GM23248 (cell line): ENCODE data around the gene LATS2. TPM values are rescaled to one million over a fixed set of nuclear protein-coding genes. Genes with fewer than 3 reads are reported as not detected.

Experiments
- DNase-seq: peaks from one replicate; pipeline ENCODE4 v3.0.0-alpha.2; 2015
- H2AFZ ChIP-seq: fragments of 200-600 bp; sonication (generic); 2 replicates; pipeline ENCODE4 v1.6.1; 2016; ENCODE audit warnings: antibody characterized with exemption
- H3F3A ChIP-seq: fragments of 200-600 bp; sonication (generic); 2 replicates; pipeline ENCODE4 v1.6.1; 2016; ENCODE audit warnings: mild to moderate bottlenecking, antibody characterized with exemption, mixed run types; ENCODE audit not compliant: insufficient read depth
- H3K27ac ChIP-seq: fragments of 200-600 bp; sonication (generic); 2 replicates; pipeline ENCODE4 v1.5.1; 2016; ENCODE audit warnings: mild to moderate bottlenecking
- H3K27me3 ChIP-seq: fragments of 200-600 bp; sonication (generic); replicated peaks from 2 replicates; pipeline ENCODE4 v1.6.1; 2016; ENCODE audit warnings: mild to moderate bottlenecking; ENCODE audit not compliant: insufficient read depth
- H3K36me3 ChIP-seq: fragments of 200-600 bp; sonication (generic); 2 replicates; pipeline ENCODE4 v1.6.1; 2016; ENCODE audit warnings: low read depth, mild to moderate bottlenecking
- H3K4me1 ChIP-seq: fragments of 200-600 bp; sonication (generic); 2 replicates; pipeline ENCODE4 v1.6.1; 2016; ENCODE audit warnings: mild to moderate bottlenecking; ENCODE audit not compliant: insufficient read depth
- H3K4me2 ChIP-seq: fragments of 200-600 bp; sonication (generic); one replicate; pipeline ENCODE4 v1.6.1; 2016; ENCODE audit warnings: mild to moderate bottlenecking; ENCODE audit not compliant: unreplicated experiment
- H3K4me3 ChIP-seq: fragments of 200-600 bp; sonication (generic); 2 replicates; pipeline ENCODE4 v1.5.1; 2016; ENCODE audit warnings: mild to moderate bottlenecking
- H3K79me2 ChIP-seq: fragments of 200-600 bp; sonication (generic); 2 replicates; pipeline ENCODE4 v1.6.1; 2016; ENCODE audit warnings: mild to moderate bottlenecking; ENCODE audit not compliant: insufficient read depth
- H3K9ac ChIP-seq: fragments of 200-600 bp; sonication (generic); 2 replicates; pipeline ENCODE4 v1.6.1; 2016; ENCODE audit warnings: mild to moderate bottlenecking
- H3K9me2 ChIP-seq: fragments of 200-600 bp; sonication (generic); 2 replicates; pipeline ENCODE4 v1.6.1; 2016; ENCODE audit warnings: mixed run types, mild to moderate bottlenecking, moderate library complexity; ENCODE audit not compliant: insufficient read depth
- H3K9me3 ChIP-seq: fragments of 200-600 bp; sonication (generic); one replicate; pipeline ENCODE4 v1.6.1; 2017; ENCODE audit warnings: low read depth
- H4K20me1 ChIP-seq: fragments of 200-600 bp; sonication (generic); 2 replicates; pipeline ENCODE4 v1.6.0; 2016; ENCODE audit not compliant: insufficient read depth
- EZH2 ChIP-seq: fragments of 200-600 bp; sonication (generic); IDR thresholded peaks from 2 replicates; pipeline ENCODE4 v1.6.1; 2018; ENCODE audit warnings: antibody characterized with exemption, mild to moderate bottlenecking; ENCODE audit not compliant: insufficient read depth, poor library complexity, severe bottlenecking
- EZH2phosphoT487 ChIP-seq: fragments of 200-600 bp; sonication (generic); IDR thresholded peaks from 2 replicates; pipeline ENCODE4 v1.6.1; 2018; ENCODE audit warnings: antibody characterized with exemption, moderate library complexity, mild to moderate bottlenecking, low read depth; ENCODE audit not compliant: insufficient read depth
- WGBS, 2 experiments: methylation state at CpG; one replicate each; pipeline ENCODE4 v1.1.6; 2015 to 2017; ENCODE audit warnings: low lambda C conversion rate in 2 of 2, low coverage in 1 of 2; ENCODE audit errors: missing lambda C conversion rate in 2 of 2; 5-methylcytosine and 5-hydroxymethylcytosine counted together
- in situ Hi-C: fragments of 300-500 bp; cut with MboI; formaldehyde crosslinking; loops from 2 replicates; pipeline ENCODE4 v1.15.0; 2020
- polyA plus RNA-seq: library from polyadenylated mRNA; unstranded; fragments of >200 nt; fragmentation: Nextera tagmentation; extraction: Ambion mirVana; gene quantifications from 2 replicates; pipeline ENCODE4 v1.2.1, GENCODE V29; 2016
- total RNA-seq: library from RNA; depleted of rRNA; stranded (reverse); fragments of >200 nt; shearing (Covaris generic); gene quantifications from 2 replicates; pipeline ENCODE4 v1.2.3, GENCODE V29; 2014

The LATS2 gene
- total and polyA plus RNA-seq, 2 experiments from 2014 or later, result 11.8 to 23.0 TPM

GRCh38 chr13:21005193-21005592 is 56.2 kb downstream of the LATS2 start:
- WGBS, 2 experiments, result 100% methylated on average over 3 of the region's 3 CpGs

DNA sequence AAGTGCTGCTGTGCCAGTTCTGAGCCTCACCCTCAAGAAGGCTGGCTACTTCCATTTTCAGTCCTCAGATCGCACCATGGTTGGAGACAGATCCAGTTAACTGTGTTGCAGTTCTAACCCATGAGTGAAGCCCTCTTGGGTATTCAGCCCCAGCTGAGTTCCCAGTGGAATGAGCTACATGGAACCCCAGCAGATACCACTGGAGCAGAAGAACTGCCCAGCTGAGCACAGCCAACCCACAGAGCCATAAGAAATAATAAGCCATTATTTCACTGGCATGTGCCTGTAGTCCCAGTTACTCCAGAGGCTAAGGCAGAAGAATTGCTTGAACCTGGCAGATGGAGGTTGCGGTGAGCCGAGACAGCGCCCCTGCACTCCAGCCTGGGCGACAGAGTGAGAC is 59.9 kb downstream of the LATS2 start:
- peaks cover 92% of the 10 kb centered on the region for H3K79me2 ChIP-seq
- TF ChIP-seq EZH2 (no peak), EZH2phosphoT487 (no peak)
- H3K9me2 ChIP-seq, result no peaks in the 10 kb centered on the region
- DNase-seq, result no peak
- peaks cover 9% of the 10 kb centered on the region for H3F3A ChIP-seq
- no peak overlapping the region for H2AFZ ChIP-seq
- H3K4me2 ChIP-seq, result no peak overlapping the region
- no peak overlapping the region for H3K9ac ChIP-seq
- no peaks in the 10 kb centered on the region for H3K9me3 ChIP-seq
- in situ Hi-C loops, result no loop called here
- 96 to 100% methylated on average over 5 of the region's 5 CpGs for WGBS, 2 experiments
- H4K20me1 ChIP-seq, result no peaks in the 10 kb centered on the region
- H3K27me3 ChIP-seq, result no peaks in the 10 kb centered on the region
- peaks cover 18% of the 10 kb centered on the region for H3K4me1 ChIP-seq
- no peak overlapping the region for H3K4me3 ChIP-seq
- 0 out of 2 replicates have a peak, but pooled peaks cover 8% of the 10 kb centered on the region for H3K36me3 ChIP-seq
- H3K27ac ChIP-seq, result no peak overlapping the region

More at GRCh38 chr13:21005193-21005592, 56.2 kb downstream of the LATS2 start:
- peaks cover 4% of the 10 kb centered on the region; the same call in 1 of the 2 replicates for H3K4me1 ChIP-seq
- no peak for DNase-seq
- no peak overlapping the region for H3K27ac ChIP-seq
- in situ Hi-C loops, result no loop called here
- H3K27me3 ChIP-seq, result no peaks in the 10 kb centered on the region
- peaks cover 96% of the 10 kb centered on the region for H3K79me2 ChIP-seq
- H3K9me2 ChIP-seq, result no peaks in the 10 kb centered on the region
- H3F3A ChIP-seq, result peaks cover 14% of the 10 kb centered on the region; the same call in 1 of the 2 replicates
- 0 out of 2 replicates have a peak, but pooled peaks cover 8% of the 10 kb centered on the region for H3K36me3 ChIP-seq
- H3K4me2 ChIP-seq, result no peak overlapping the region
- no peaks in the 10 kb centered on the region for H3K9me3 ChIP-seq
- H2AFZ ChIP-seq, result no peak overlapping the region
- no peak overlapping the region for H3K9ac ChIP-seq
- peaks cover under 1% of the 10 kb centered on the region; the same call in 1 of the 2 replicates for H4K20me1 ChIP-seq
- no peak for TF ChIP-seq EZH2
- no peak for TF ChIP-seq EZH2phosphoT487
- no peak overlapping the region for H3K4me3 ChIP-seq

- peaks cover 92% of the 10 kb centered on the region for H3K79me2 ChIP-seq
- H4K20me1 ChIP-seq, result no peaks in the 10 kb centered on the region
- peaks cover 26% of the 10 kb centered on the region for H3K4me1 ChIP-seq
- H3K4me2 ChIP-seq, result no peak overlapping the region
- no peaks in the 10 kb centered on the region for H3K27me3 ChIP-seq
- DNase-seq, result no peak
- no peak overlapping the region for H3K4me3 ChIP-seq
- H2AFZ ChIP-seq, result no peak overlapping the region
- in situ Hi-C loops, result no loop called here
- no peak overlapping the region for H3K27ac ChIP-seq
- TF ChIP-seq EZH2phosphoT487 (no peak), EZH2 (no peak)
- no peak overlapping the region for H3K9ac ChIP-seq
- 0 out of 2 replicates have a peak, but pooled peaks cover 8% of the 10 kb centered on the region for H3K36me3 ChIP-seq
- no peaks in the 10 kb centered on the region for H3K9me2 ChIP-seq
- no peaks in the 10 kb centered on the region for H3K9me3 ChIP-seq
- H3F3A ChIP-seq, result peaks cover 17% of the 10 kb centered on the region
- WGBS, 2 experiments, result 95 to 97% methylated on average over 1 of the region's 1 CpG
Observed at GRCh38 chr13:21000647-21001046, 60.7 kb downstream of the LATS2 start.

- TF ChIP-seq EZH2phosphoT487 (no peak), EZH2 (no peak)
- H4K20me1 ChIP-seq, result no peaks in the 10 kb centered on the region
- H3K9me2 ChIP-seq, result no peaks in the 10 kb centered on the region
- H3K27ac ChIP-seq, result peak overlapping the region; percentile 93; the same call in 1 of the 2 replicates
- 93 to 96% methylated on average over 38 to 60 of the region's 60 CpGs for WGBS, 2 experiments
- peaks cover 92% of the 10 kb centered on the region for H3K79me2 ChIP-seq
- no peak overlapping the region for H2AFZ ChIP-seq
- peaks cover 33% of the 10 kb centered on the region for H3F3A ChIP-seq
- H3K36me3 ChIP-seq, result peaks cover 14% of the 10 kb centered on the region; the same call in 1 of the 2 replicates
- H3K4me1 ChIP-seq, result peaks cover 38% of the 10 kb centered on the region
- H3K4me2 ChIP-seq, result peak overlapping the region; percentile 73
- no peaks in the 10 kb centered on the region for H3K27me3 ChIP-seq
- no peak overlapping the region for H3K9ac ChIP-seq
- in situ Hi-C loops, result no loop called here
- no peaks in the 10 kb centered on the region for H3K9me3 ChIP-seq
- DNase-seq, result no peak
- no peak overlapping the region for H3K4me3 ChIP-seq
Observed at GRCh38 chr13:20998649-20999415, 62.6 kb downstream of the LATS2 start.
